Sigmoid colon (tissue), 7 donors: ENCODE data around the gene ASIC3. TPM values are rescaled to one million over a fixed set of nuclear protein-coding genes. Genes with fewer than 3 reads are reported as not detected.

Experiments
- DNase-seq: peaks from one replicate; pipeline ENCODE4 v3.0.0-alpha.2; 2019
- H3K27ac ChIP-seq, 4 donors: fragments of 200-600 bp; sonication (generic); one replicate each; pipeline ENCODE4 v1.5.1; 2016 to 2019; ENCODE audit warnings: mild to moderate bottlenecking in 1 of 4
- H3K27me3 ChIP-seq, 3 donors: fragments of 200-600 bp; sonication (generic); one replicate each; pipeline ENCODE4 v1.5.1; 2019; ENCODE audit warnings: mild to moderate bottlenecking in 1 of 3
- H3K36me3 ChIP-seq, 4 donors: fragments of 200-600 bp; sonication (generic); one replicate each; pipeline ENCODE4 v1.5.1; 2016 to 2019
- H3K4me1 ChIP-seq, 4 donors: fragments of 200-600 bp; sonication (generic); one replicate each; pipeline ENCODE4 v1.5.1; 2017 to 2019
- H3K4me3 ChIP-seq, 4 donors: fragments of 200-600 bp; sonication (generic); one replicate each; pipeline ENCODE4 v1.5.1; 2017 to 2019; ENCODE audit warnings: mild to moderate bottlenecking in 2 of 4, moderate library complexity in 1 of 4
- H3K9me3 ChIP-seq, 4 donors: fragments of 200-600 bp in 3 of 4; sonication (generic) in 3 of 4; one replicate each; pipeline versions ENCODE4 v1.5.1 to v1.6.1; 2013 to 2019
- EP300 ChIP-seq, 4 donors: sonication (generic); formaldehyde crosslinking; IDR thresholded peaks; one replicate each; pipeline ENCODE4 v1.6.1; 2017; ENCODE audit warnings: antibody characterized with exemption in 4 of 4
- POLR2A ChIP-seq, 2 donors: fragments of 450-650 bp; IDR thresholded peaks; one replicate each; pipeline ENCODE4 v1.6.1; 2016; ENCODE audit warnings: antibody characterized with exemption in 2 of 2, mild to moderate bottlenecking in 2 of 2, moderate library complexity in 2 of 2
- POLR2AphosphoS5 ChIP-seq, 4 donors: sonication (generic); formaldehyde crosslinking; IDR thresholded peaks; one replicate each; pipeline ENCODE4 v1.6.1; 2017; ENCODE audit warnings: antibody characterized with exemption in 4 of 4
- WGBS, 2 donors: extraction: QIAGEN DNeasy Blood & Tissue Kit; methylation state at CpG; one replicate each; pipeline ENCODE4 v1.1.7; 2013; 5-methylcytosine and 5-hydroxymethylcytosine counted together
- intact Hi-C: fragments of 100-400 bp; cut with DNase I; formaldehyde crosslinking; loops from one replicate; pipeline ENCODE4 v1.15.1; 2023
- polyA plus RNA-seq, 3 donors: library from polyadenylated mRNA; stranded (reverse); fragments of 200-250 nt; gene quantifications; one replicate each; pipeline ENCODE4 v1.2.3, GENCODE V29; 2013
- total RNA-seq, 4 donors: library from RNA; depleted of rRNA; stranded (reverse); fragments of >200 nt; gene quantifications; one replicate each; pipeline ENCODE4 v1.1.0, GENCODE V29; 2016
- TF ChIP-seq, protein P1 (sequence below), 4 experiments: fragments of 450-650 bp in 3 of 4; fragments of 200-600 bp in 1 of 4; IDR thresholded peaks; one replicate each; pipeline ENCODE4 v1.5.1; 2016 to 2019; ENCODE audit warnings: antibody characterized with exemption in 4 of 4, mild to moderate bottlenecking in 3 of 4, moderate library complexity in 2 of 4
- donor health status: healthy with polysubstance abuse.
- donor health status: Bipolar disorder and iron deficiency.
- donor health status: healthy.

ASIC3 gene
- total and polyA plus RNA-seq, 7 donors = 0.46 to 8.6 (median 3.1) TPM

GRCh38 chr7:151013356-151013732 is 35.0 kb upstream of the ASIC3 start:
- Histone ChIP-seq H3K27me3 (peaks cover 26 to 93% (median 76%) of the 10 kb centered on the region in 3 donors), H3K4me3 (peak overlapping the region in 3 of 4 donors; percentile 0 to 40 (median 40)), H3K36me3 (no peaks in the 10 kb centered on the region), H3K27ac (no peak overlapping the region), H3K9me3 (no peaks in the 10 kb centered on the region), H3K4me1 (peaks cover 0 to 33% (median 23%) of the 10 kb centered on the region in 4 donors)
- DNase-seq = no peak
- TF ChIP-seq POLR2A (IDR thresholded peaks at IDR 0.05) (no peak), EP300 (IDR thresholded peaks at IDR 0.05) (no peak)
- TF ChIP-seq, protein P1, sequence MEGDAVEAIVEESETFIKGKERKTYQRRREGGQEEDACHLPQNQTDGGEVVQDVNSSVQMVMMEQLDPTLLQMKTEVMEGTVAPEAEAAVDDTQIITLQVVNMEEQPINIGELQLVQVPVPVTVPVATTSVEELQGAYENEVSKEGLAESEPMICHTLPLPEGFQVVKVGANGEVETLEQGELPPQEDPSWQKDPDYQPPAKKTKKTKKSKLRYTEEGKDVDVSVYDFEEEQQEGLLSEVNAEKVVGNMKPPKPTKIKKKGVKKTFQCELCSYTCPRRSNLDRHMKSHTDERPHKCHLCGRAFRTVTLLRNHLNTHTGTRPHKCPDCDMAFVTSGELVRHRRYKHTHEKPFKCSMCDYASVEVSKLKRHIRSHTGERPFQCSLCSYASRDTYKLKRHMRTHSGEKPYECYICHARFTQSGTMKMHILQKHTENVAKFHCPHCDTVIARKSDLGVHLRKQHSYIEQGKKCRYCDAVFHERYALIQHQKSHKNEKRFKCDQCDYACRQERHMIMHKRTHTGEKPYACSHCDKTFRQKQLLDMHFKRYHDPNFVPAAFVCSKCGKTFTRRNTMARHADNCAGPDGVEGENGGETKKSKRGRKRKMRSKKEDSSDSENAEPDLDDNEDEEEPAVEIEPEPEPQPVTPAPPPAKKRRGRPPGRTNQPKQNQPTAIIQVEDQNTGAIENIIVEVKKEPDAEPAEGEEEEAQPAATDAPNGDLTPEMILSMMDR (IDR thresholded peaks at IDR 0.05) = no peak
- 25 to 57% methylated on average over 26 of the region's 26 CpGs for WGBS, 2 donors
- intact Hi-C loops = no loop called here

DNA sequence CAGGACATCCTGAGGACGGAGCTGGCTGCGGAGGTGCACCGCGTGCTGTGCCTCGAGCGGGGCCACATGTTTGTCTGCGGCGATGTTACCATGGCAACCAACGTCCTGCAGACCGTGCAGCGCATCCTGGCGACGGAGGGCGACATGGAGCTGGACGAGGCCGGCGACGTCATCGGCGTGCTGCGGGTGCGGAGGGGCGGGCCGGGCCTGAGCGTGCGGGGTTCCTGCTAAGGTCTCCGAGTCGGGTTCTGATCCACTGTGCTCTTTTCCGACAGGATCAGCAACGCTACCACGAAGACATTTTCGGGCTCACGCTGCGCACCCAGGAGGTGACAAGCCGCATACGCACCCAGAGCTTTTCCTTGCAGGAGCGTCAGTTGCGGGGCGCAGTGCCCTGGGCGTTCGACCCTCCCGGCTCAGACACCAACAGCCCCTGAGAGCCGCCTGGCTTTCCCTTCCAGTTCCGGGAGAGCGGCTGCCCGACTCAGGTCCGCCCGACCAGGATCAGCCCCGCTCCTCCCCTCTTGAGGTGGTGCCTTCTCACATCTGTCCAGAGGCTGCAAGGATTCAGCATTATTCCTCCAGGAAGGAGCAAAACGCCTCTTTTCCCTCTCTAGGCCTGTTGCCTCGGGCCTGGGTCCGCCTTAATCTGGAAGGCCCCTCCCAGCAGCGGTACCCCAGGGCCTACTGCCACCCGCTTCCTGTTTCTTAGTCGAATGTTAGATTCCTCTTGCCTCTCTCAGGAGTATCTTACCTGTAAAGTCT is 34.4 kb upstream of the ASIC3 start:
- Histone ChIP-seq H3K9me3 (no peaks in the 10 kb centered on the region), H3K27ac (no peak overlapping the region), H3K36me3 (no peaks in the 10 kb centered on the region), H3K27me3 (peaks cover 26 to 93% (median 76%) of the 10 kb centered on the region in 3 donors), H3K4me1 (peaks cover 0 to 33% (median 28%) of the 10 kb centered on the region in 4 donors), H3K4me3 (peak overlapping the region in 3 of 4 donors; percentile 0 to 40 (median 40))
- TF ChIP-seq, protein P1 (IDR thresholded peaks at IDR 0.05) = no peak
- TF ChIP-seq POLR2AphosphoS5 (IDR thresholded peaks at IDR 0.05) (no peak), EP300 (IDR thresholded peaks at IDR 0.05) (no peak), POLR2A (IDR thresholded peaks at IDR 0.05) (no peak)
- intact Hi-C loops = no loop called here
- DNase-seq = peak; percentile 84
- WGBS, 2 donors = 24 to 50% methylated on average over 55 of the region's 55 CpGs

GRCh38 chr7:151014950-151015349 is 33.4 kb upstream of the ASIC3 start:
- Histone ChIP-seq H3K27ac (no peak overlapping the region), H3K4me1 (peaks cover 0 to 35% (median 32%) of the 10 kb centered on the region in 4 donors), H3K36me3 (no peaks in the 10 kb centered on the region), H3K27me3 (peaks cover 26 to 93% (median 65%) of the 10 kb centered on the region in 3 donors), H3K9me3 (no peaks in the 10 kb centered on the region), H3K4me3 (no peak overlapping the region)
- intact Hi-C loops = no loop called here
- 38 to 66% methylated on average over 8 of the region's 8 CpGs for WGBS, 2 donors
- TF ChIP-seq EP300 (IDR thresholded peaks at IDR 0.05) (no peak), POLR2AphosphoS5 (IDR thresholded peaks at IDR 0.05) (no peak), POLR2A (IDR thresholded peaks at IDR 0.05) (no peak)
- TF ChIP-seq, protein P1 (IDR thresholded peaks at IDR 0.05) = no peak
- no peak for DNase-seq

- H3K27ac ChIP-seq = no peak overlapping the region
- H3K36me3 ChIP-seq = no peaks in the 10 kb centered on the region
- WGBS, 2 donors = 92% methylated on average over 5 of the region's 5 CpGs
- peaks cover 26 to 92% (median 58%) of the 10 kb centered on the region in 3 donors for H3K27me3 ChIP-seq
- peaks cover 0 to 35% (median 32%) of the 10 kb centered on the region in 4 donors for H3K4me1 ChIP-seq
- intact Hi-C loops = no loop called here
- H3K9me3 ChIP-seq = no peaks in the 10 kb centered on the region
- H3K4me3 ChIP-seq = no peak overlapping the region
- DNase-seq = no peak
- TF ChIP-seq EP300 (IDR thresholded peaks at IDR 0.05) = no peak
- TF ChIP-seq POLR2AphosphoS5 (IDR thresholded peaks at IDR 0.05) = no peak
- TF ChIP-seq, protein P1 (IDR thresholded peaks at IDR 0.05) = no peak
- no peak for TF ChIP-seq POLR2A (IDR thresholded peaks at IDR 0.05)
Measured at GRCh38 chr7:151015967-151016366, 32.4 kb upstream of the ASIC3 start.
